OCI-LY7 (cell line): ENCODE data around the gene RAB3C. TPM values are rescaled to one million over a fixed set of nuclear protein-coding genes. Genes with fewer than 3 reads are reported as not detected.

Experiments
- BruUV-seq: library from RNA; stranded (reverse); fragments of 400-500 nt; replicated peaks from 2 replicates; lab custom pipeline; 2021; lab: Mats Ljungman, UMichigan
- CTCF ChIA-PET: fragments of 300-600 bp; sonication (Branson Sonifier 250); formaldehyde crosslinking; loops from one replicate; lab custom pipeline; 2022; ENCODE audit warnings: antibody characterized with exemption; ENCODE audit not compliant: unreplicated experiment; lab: Charles Lee
- POLR2A ChIA-PET: fragments of 300-600 bp; sonication (Branson Sonifier 250); formaldehyde crosslinking; loops from one replicate; lab custom pipeline; 2022; ENCODE audit warnings: antibody characterized with exemption; lab: Charles Lee
- DNase-seq: peaks from one replicate; pipeline ENCODE4 v3.0.0-alpha.2; 2015; ENCODE audit warnings: low spot score
- H2AFZ ChIP-seq: fragments of 200-600 bp; sonication (generic), shearing (Covaris generic); 2 replicates; pipeline ENCODE4 v1.6.1; 2014; ENCODE audit warnings: mild to moderate bottlenecking, antibody characterized with exemption, low read length, moderate library complexity
- H3K27ac ChIP-seq: fragments of 200-600 bp; sonication (generic); 2 replicates; pipeline ENCODE4 v1.5.1; 2014; ENCODE audit warnings: mixed run types, low read depth, mild to moderate bottlenecking, moderate library complexity, low read length, inconsistent platforms; ENCODE audit not compliant: poor library complexity, severe bottlenecking
- H3K36me3 ChIP-seq: fragments of 200-600 bp; sonication (generic); 2 replicates; pipeline ENCODE4 v1.6.1; 2014; ENCODE audit warnings: mild to moderate bottlenecking, antibody characterized with exemption, low read length, moderate library complexity, mixed read lengths; ENCODE audit not compliant: insufficient read depth
- H3K4me1 ChIP-seq: fragments of 200-600 bp; sonication (generic); 2 replicates; pipeline ENCODE4 v1.5.1; 2014; ENCODE audit warnings: mild to moderate bottlenecking, low read length; ENCODE audit not compliant: insufficient read depth, poor library complexity, severe bottlenecking
- H3K4me2 ChIP-seq: fragments of 200-600 bp; sonication (generic); 2 replicates; pipeline ENCODE4 v1.6.1; 2014; ENCODE audit warnings: mild to moderate bottlenecking, low read length
- H3K4me3 ChIP-seq: fragments of 200-600 bp; sonication (generic); 2 replicates; pipeline ENCODE4 v1.5.1; 2014; ENCODE audit warnings: mild to moderate bottlenecking, low read depth, low read length; ENCODE audit not compliant: poor library complexity, severe bottlenecking
- H3K79me2 ChIP-seq: fragments of 200-600 bp; sonication (generic); 2 replicates; pipeline ENCODE4 v1.6.1; 2016; ENCODE audit warnings: low read depth, mild to moderate bottlenecking, low read length, moderate library complexity, mixed read lengths; ENCODE audit not compliant: insufficient read depth
- H3K9me2 ChIP-seq: fragments of 200-600 bp; sonication (generic); 2 replicates; pipeline ENCODE4 v1.6.1; 2016; ENCODE audit warnings: mild to moderate bottlenecking, low read length, mixed read lengths; ENCODE audit not compliant: insufficient read depth
- H3K9me3 ChIP-seq: fragments of 200-600 bp; sonication (generic); 2 replicates; pipeline ENCODE4 v1.6.1; 2014; ENCODE audit warnings: mild to moderate bottlenecking, mixed run types, low read length, mixed read lengths
- H4K20me1 ChIP-seq: fragments of 200-600 bp; sonication (generic); 2 replicates; pipeline ENCODE4 v1.6.1; 2014; ENCODE audit warnings: mild to moderate bottlenecking, antibody characterized with exemption, low read length, moderate library complexity, mixed read lengths; ENCODE audit not compliant: insufficient read depth
- CTCF ChIP-seq: fragments of 200-600 bp; sonication (generic); conservative IDR thresholded peaks from 2 replicates; pipeline ENCODE4 v1.5.1; 2014; ENCODE audit warnings: mild to moderate bottlenecking, antibody characterized with exemption, low read length, moderate library complexity, mixed read lengths
- EZH2phosphoT487 ChIP-seq: fragments of 200-600 bp; sonication (generic); IDR thresholded peaks from 2 replicates; pipeline ENCODE4 v1.6.1; 2018; ENCODE audit warnings: low read depth, borderline replicate concordance, mild to moderate bottlenecking, mixed run types, antibody characterized with exemption, low read length, moderate library complexity, mixed read lengths
- intact Hi-C: fragments of 100-400 bp; cut with micrococcal nuclease; formaldehyde crosslinking; loops from one replicate; pipeline ENCODE4 v1.10.0; 2022; ENCODE audit not compliant: unreplicated experiment
- total RNA-seq, 2 experiments: library from RNA; depleted of rRNA in 1 of 2; stranded (reverse); fragments of >200 nt in 1 of 2; shearing (Covaris generic) in 1 of 2; gene quantifications; 2 replicates each; pipeline ENCODE4 v1.2.3, GENCODE V29; 2014 to 2022

The RAB3C gene
- total RNA-seq, 2 experiments from 2014 or later, result not detected

- H3K36me3 ChIP-seq, result no peaks in the 10 kb centered on the region
- no peaks in the 10 kb centered on the region for H3K4me1 ChIP-seq
- no peaks in the 10 kb centered on the region for H4K20me1 ChIP-seq
- H3K4me2 ChIP-seq, result no peak overlapping the region
- no peak for TF ChIP-seq EZH2phosphoT487
- TF ChIP-seq CTCF, result no peak
- H3K79me2 ChIP-seq, result no peaks in the 10 kb centered on the region
- DNase-seq, result no peak
- no peak overlapping the region for H3K27ac ChIP-seq
- no peak overlapping the region for H2AFZ ChIP-seq
- POLR2A ChIA-PET, result no interaction called here
- no peak overlapping the region for H3K4me3 ChIP-seq
- H3K9me2 ChIP-seq, result no peaks in the 10 kb centered on the region
- intact Hi-C loops, result no loop called here
- no TSS peak for BruUV-seq
- CTCF ChIA-PET, result no interaction called here
- H3K9me3 ChIP-seq, result no peaks in the 10 kb centered on the region
Measured at GRCh38 chr5:58736214-58736613, 153.3 kb downstream of the RAB3C start.

GRCh38 chr5:58737671-58738070, 154.8 kb downstream of the RAB3C start:
- Histone ChIP-seq H3K27ac (no peak overlapping the region), H3K4me2 (no peak overlapping the region), H3K9me2 (no peaks in the 10 kb centered on the region), H3K4me3 (no peak overlapping the region), H3K36me3 (no peaks in the 10 kb centered on the region), H3K79me2 (no peaks in the 10 kb centered on the region), H3K4me1 (no peaks in the 10 kb centered on the region), H3K9me3 (no peaks in the 10 kb centered on the region), H4K20me1 (no peaks in the 10 kb centered on the region), H2AFZ (no peak overlapping the region)
- POLR2A ChIA-PET, result no interaction called here
- TF ChIP-seq EZH2phosphoT487, result no peak
- TF ChIP-seq CTCF, result no peak
- intact Hi-C loops, result no loop called here
- BruUV-seq, result no TSS peak
- CTCF ChIA-PET, result no interaction called here
- DNase-seq, result no peak

GRCh38 chr5:58738336-58738735, 155.5 kb downstream of the RAB3C start:
- no TSS peak for BruUV-seq
- H3K27ac ChIP-seq, result no peak overlapping the region
- H3K4me2 ChIP-seq, result no peak overlapping the region
- H2AFZ ChIP-seq, result no peak overlapping the region
- H3K4me3 ChIP-seq, result no peak overlapping the region
- no peak for DNase-seq
- CTCF ChIA-PET, result no interaction called here
- H3K36me3 ChIP-seq, result no peaks in the 10 kb centered on the region
- no peaks in the 10 kb centered on the region for H3K79me2 ChIP-seq
- H3K9me3 ChIP-seq, result no peaks in the 10 kb centered on the region
- no peaks in the 10 kb centered on the region for H3K4me1 ChIP-seq
- no peaks in the 10 kb centered on the region for H3K9me2 ChIP-seq
- POLR2A ChIA-PET, result no interaction called here
- H4K20me1 ChIP-seq, result no peaks in the 10 kb centered on the region
- intact Hi-C loops, result no loop called here
- no peak for TF ChIP-seq CTCF
- no peak for TF ChIP-seq EZH2phosphoT487
